HCT116 (cell line): ENCODE results near the gene GSG1L.

ENCODE experiments used
- CEBPB ChIP-seq: IDR thresholded peaks from 2 replicates; pipeline ENCODE4 v1.6.1; 2012; ENCODE audit warnings: low read depth
- CTCF ChIP-seq, 3 experiments: fragments of 200-600 bp in 1 of 3; sonication (generic) in 1 of 3; IDR thresholded peaks in 2 of 3; conservative IDR thresholded peaks in 1 of 3; 2 replicates each; pipeline ENCODE4 v1.5.1; 2012 to 2017; ENCODE audit warnings: low read depth in 2 of 3, low read length in 2 of 3, antibody characterized with exemption in 1 of 3, borderline replicate concordance in 1 of 3, control low read depth in 1 of 3, mild to moderate bottlenecking in 1 of 3, mixed read lengths in 1 of 3, mixed run types in 1 of 3, moderate library complexity in 1 of 3; ENCODE audit not compliant: insufficient read depth in 1 of 3
- EZH2 ChIP-seq: fragments of 200-600 bp; sonication (generic); IDR thresholded peaks from 2 replicates; pipeline ENCODE4 v1.6.1; 2017; ENCODE audit warnings: antibody characterized with exemption, mixed run types
- FOSL1 ChIP-seq: IDR thresholded peaks from 2 replicates; pipeline ENCODE4 v1.6.1; 2012; ENCODE audit warnings: low read depth
- JUND ChIP-seq: IDR thresholded peaks from 2 replicates; pipeline ENCODE4 v1.6.1; 2012
- MAX ChIP-seq: IDR thresholded peaks from 2 replicates; pipeline ENCODE4 v1.6.1; 2012
- POLR2A ChIP-seq: IDR thresholded peaks from 2 replicates; pipeline ENCODE4 v1.7.0; 2011; ENCODE audit warnings: borderline replicate concordance; ENCODE audit not compliant: insufficient read depth, insufficient read length; ENCODE audit errors: extremely low read depth
- POLR2AphosphoS5 ChIP-seq: IDR thresholded peaks from 2 replicates; pipeline ENCODE4 v1.6.1; 2011; ENCODE audit warnings: mild to moderate bottlenecking, low read depth, low read length, moderate library complexity
- RAD21 ChIP-seq: IDR thresholded peaks from 2 replicates; pipeline ENCODE4 v1.6.1; 2012; ENCODE audit warnings: low read depth, mild to moderate bottlenecking
- REST ChIP-seq: IDR thresholded peaks from 2 replicates; pipeline ENCODE4 v1.6.1; 2012; ENCODE audit warnings: low read depth
- SP1 ChIP-seq: IDR thresholded peaks from 2 replicates; pipeline ENCODE4 v1.6.1; 2012; ENCODE audit warnings: low read depth
- TCF7L2 ChIP-seq: IDR thresholded peaks from 2 replicates; pipeline ENCODE4 v1.7.0; 2011; ENCODE audit warnings: borderline replicate concordance, inconsistent platforms; ENCODE audit not compliant: insufficient read depth, insufficient read length; ENCODE audit errors: extremely low read depth
- YY1 ChIP-seq: IDR thresholded peaks from 2 replicates; pipeline ENCODE4 v1.6.1; 2011; ENCODE audit warnings: low read length, low read depth, moderate library complexity, mild to moderate bottlenecking; ENCODE audit not compliant: insufficient replicate concordance; ENCODE audit errors: extremely low read depth

- TF ChIP-seq POLR2A, result no peak
- no peak for TF ChIP-seq CTCF (IDR thresholded peaks at IDR 0.05 in 2 of 3, conservative IDR thresholded peaks at IDR 0.05 in 1 of 3; ENCODE audit: borderline replicate concordance in 1 of 3, insufficient read depth in 1 of 3, low read depth in 2 of 3, low read length in 2 of 3)
- TF ChIP-seq POLR2AphosphoS5, result no peak
- no peak for TF ChIP-seq TCF7L2
- TF ChIP-seq RAD21, result no peak
- TF ChIP-seq FOSL1, result no peak
- TF ChIP-seq YY1, result no peak
- TF ChIP-seq JUND, result no peak
- no peak for TF ChIP-seq CEBPB
- no peak for TF ChIP-seq REST
- TF ChIP-seq EZH2, result no peak
- TF ChIP-seq MAX, result no peak
- TF ChIP-seq SP1, result no peak
Observed at GRCh38 chr16:28084209-28084608, 20.7 kb upstream of the GSG1L start.
